GM18909 (cell line): Measurements from ENCODE around the gene UEVLD.

Source experiments
- ATAC-seq: cut with Tn5 transposase; IDR thresholded peaks from one replicate; pipeline ENCODE4 v1.9.1; 2021; ENCODE audit warnings: mild to moderate bottlenecking; ENCODE audit not compliant: unreplicated experiment, poor library complexity

Gene UEVLD

GRCh38 chr11:18521122-18521521 lies 67.4 kb downstream of the UEVLD start:
- no peak for ATAC-seq

GRCh38 chr11:18502352-18502751 lies 86.2 kb downstream of the UEVLD start:
- ATAC-seq, result no peak

- ATAC-seq, result no peak
Observed at GRCh38 chr11:18501629-18502028, 86.9 kb downstream of the UEVLD start.

GRCh38 chr11:18498039-18498438 lies 90.5 kb downstream of the UEVLD start:
- ATAC-seq, result no peak

DNA sequence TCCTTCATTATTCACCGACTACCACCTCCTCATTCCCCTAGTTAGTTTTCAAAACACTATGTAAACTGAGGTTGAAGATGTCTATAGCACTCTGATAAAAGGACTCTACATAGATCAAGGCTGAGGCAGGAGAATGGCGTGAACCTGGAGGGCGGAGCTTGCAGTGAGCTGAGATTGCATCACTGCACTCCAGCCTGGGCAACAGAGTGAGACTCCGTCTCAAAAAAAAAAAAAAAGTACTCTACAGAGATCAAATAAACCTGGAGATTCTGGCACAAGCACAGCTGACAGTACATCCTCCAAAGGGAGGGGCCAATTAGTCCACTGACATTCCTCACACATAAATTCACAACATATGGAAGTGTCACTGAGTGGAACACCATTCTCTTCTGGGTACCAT lies 92.8 kb downstream of the UEVLD start:
- no peak for ATAC-seq

DNA sequence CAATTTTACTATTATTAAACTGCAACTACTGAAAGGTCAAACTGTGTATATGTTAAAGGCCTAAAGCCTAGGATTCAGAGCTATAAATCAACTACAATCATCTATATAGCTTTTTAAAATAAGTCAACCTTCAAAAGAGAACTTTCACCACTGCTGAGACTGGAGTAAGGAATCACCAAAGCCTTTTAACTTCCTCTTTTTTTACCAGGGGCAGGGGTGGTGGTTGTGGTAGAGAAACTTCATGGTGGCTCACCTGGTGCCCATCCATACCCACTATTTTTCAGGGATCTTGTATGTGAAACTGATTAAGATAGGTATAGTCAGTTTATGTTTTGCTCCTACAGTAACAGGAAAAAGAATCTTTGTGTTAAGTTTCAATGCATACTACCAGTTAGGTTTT lies 93.3 kb downstream of the UEVLD start:
- ATAC-seq, result no peak

- ATAC-seq, result no peak
Observed at GRCh38 chr11:18493310-18493709, 95.2 kb downstream of the UEVLD start.

DNA sequence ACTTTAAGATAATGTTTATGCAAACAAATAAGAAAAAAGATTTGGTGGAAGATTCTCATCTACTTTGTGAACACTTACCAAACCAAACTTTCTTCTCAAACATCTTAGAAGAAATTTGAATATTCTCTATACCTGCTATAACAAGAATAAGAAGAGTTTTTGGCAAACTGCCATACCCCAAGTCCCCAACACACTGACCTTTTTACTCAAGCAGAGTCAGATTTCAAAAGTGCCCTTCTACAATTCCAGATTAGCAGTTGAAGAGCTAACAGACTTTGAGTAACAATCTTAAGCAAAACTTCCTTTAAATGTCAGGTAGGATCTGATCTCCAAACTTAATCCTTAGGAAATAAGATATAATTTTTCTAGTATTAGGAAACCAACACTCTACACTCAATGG lies 95.6 kb downstream of the UEVLD start:
- ATAC-seq, result no peak

GRCh38 chr11:18491924-18492323 lies 96.6 kb downstream of the UEVLD start:
- no peak for ATAC-seq

DNA sequence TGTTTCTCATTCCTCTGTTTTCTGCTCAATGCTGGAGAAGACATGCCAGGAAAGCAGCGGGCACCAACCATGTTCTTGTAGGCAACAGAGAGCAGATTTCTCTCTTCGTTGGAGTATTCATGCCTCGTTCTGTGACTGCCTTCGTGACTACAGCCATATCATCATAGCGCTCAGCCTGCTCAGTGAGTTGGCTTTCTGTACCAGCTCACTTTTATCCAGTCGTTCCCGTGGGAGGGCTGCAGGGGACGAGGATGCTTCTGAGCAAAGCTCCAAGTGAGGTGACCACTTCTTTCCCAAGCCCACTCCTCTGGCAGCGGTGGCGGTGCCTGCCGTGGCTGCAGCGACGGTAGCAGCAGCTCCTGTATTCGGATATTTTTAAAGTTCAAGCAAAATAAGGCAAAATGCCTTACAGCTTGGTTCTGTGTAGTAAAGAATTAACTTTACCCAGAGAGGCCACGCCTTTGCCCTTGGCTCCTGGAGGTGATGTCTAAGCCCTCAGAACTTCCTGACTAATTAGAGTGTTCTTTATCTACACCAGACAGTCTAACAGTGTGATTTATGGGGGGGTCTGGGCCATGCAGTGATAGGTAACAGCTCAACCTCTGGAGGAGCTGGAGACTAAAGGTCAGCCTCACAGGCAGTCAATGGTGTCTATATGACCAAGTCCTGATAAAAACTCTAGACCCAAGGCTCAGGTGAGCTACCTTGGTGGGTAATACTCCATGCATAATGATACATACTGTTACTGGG lies 97.6 kb downstream of the UEVLD start:
- ATAC-seq, result no peak

DNA sequence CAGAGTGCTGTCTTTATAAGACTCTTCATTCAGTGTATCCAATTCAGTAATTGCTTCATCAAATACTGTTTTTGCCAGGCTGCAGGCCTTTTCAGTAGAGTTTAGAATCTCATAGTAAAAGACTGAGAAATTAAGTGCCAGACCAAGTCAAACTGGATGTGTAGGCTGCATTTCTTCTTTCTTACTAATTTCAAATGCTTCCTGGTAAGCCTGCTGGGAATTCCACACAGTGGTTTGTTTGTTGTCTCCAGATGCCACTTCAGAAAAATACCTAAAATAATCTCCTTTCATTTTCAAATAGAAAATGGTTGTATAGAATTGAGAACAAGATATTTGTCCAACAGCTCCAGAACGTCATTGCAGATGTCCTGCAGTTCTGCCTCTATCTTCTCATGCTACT lies 98.2 kb downstream of the UEVLD start:
- ATAC-seq, result no peak

GRCh38 chr11:18485913-18486528 lies 102.5 kb downstream of the UEVLD start:
- ATAC-seq, result peak; percentile 59
